ENCODE data around the gene MEGF9. TPM values are rescaled to one million over a fixed set of nuclear protein-coding genes. Genes with fewer than 3 reads are reported as not detected.
A peak's percentile ranks its signal among the peaks of the same experiment; 100 is the strongest.

MEGF9 gene
- total RNA-seq, 3 donors from 2014 or later (not counting 1 experiment from before 2014, with no cell fraction given) = 17.5 to 25.9 (median 22.3) TPM

DNA sequence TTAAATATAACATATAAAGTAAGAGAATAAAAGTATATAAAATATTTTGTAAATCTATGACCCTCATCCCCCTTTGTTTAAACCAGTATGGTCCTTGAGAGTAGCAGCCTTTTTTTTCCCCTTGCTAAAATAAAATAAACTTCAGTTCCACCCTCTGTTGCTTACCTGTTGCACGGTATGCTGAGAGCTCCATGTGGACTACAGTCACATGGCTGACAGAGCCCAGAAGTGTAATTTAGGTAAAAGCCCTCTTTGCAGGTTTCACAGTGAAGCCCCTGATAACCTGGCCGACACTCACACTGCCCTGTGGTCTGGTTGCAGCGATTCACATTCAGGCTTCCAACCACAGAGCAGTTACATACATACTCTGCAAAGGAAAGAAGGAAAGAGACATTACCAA, 55.1 kb downstream of the MEGF9 start:
- no peak overlapping the region for H3K4me3 ChIP-seq (ENCODE audit: low read length)
- no peak for DNase-seq
- H3K27ac ChIP-seq (ENCODE audit: low read length) = no peak overlapping the region
- no peaks in the 10 kb centered on the region for H3K36me3 Mint-ChIP-seq
- TF ChIP-seq, protein P1, sequence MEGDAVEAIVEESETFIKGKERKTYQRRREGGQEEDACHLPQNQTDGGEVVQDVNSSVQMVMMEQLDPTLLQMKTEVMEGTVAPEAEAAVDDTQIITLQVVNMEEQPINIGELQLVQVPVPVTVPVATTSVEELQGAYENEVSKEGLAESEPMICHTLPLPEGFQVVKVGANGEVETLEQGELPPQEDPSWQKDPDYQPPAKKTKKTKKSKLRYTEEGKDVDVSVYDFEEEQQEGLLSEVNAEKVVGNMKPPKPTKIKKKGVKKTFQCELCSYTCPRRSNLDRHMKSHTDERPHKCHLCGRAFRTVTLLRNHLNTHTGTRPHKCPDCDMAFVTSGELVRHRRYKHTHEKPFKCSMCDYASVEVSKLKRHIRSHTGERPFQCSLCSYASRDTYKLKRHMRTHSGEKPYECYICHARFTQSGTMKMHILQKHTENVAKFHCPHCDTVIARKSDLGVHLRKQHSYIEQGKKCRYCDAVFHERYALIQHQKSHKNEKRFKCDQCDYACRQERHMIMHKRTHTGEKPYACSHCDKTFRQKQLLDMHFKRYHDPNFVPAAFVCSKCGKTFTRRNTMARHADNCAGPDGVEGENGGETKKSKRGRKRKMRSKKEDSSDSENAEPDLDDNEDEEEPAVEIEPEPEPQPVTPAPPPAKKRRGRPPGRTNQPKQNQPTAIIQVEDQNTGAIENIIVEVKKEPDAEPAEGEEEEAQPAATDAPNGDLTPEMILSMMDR (IDR thresholded peaks at IDR 0.05) = no peak
- 42% methylated on average over 3 of the region's 3 CpGs for WGBS (ENCODE audit: insufficient coverage)
- H3K27me3 Mint-ChIP-seq (ENCODE audit: low read depth in 2 of 2) = no peaks in the 10 kb centered on the region
- H3K27ac Mint-ChIP-seq = peak overlapping the region in 1 of 2 donors; percentile 31
- no peaks in the 10 kb centered on the region for H3K4me1 ChIP-seq (ENCODE audit: control insufficient read depth, insufficient read depth, low read length)
- H3K9me3 ChIP-seq (ENCODE audit: control insufficient read depth, insufficient read depth, low read length) = no peaks in the 10 kb centered on the region
- H3K27me3 ChIP-seq (ENCODE audit: control insufficient read depth, insufficient read depth, low read length) = no peaks in the 10 kb centered on the region
- ATAC-seq = peak in 1 of 3 donors; percentile 25
- no peak overlapping the region for H3K4me3 Mint-ChIP-seq
- intact Hi-C loops (cut with micrococcal nuclease) = no loop called here
- H3K9me3 Mint-ChIP-seq = no peaks in the 10 kb centered on the region
- H3K36me3 ChIP-seq (ENCODE audit: control insufficient read depth, insufficient read depth, low read length) = no peaks in the 10 kb centered on the region
- H3K4me1 Mint-ChIP-seq = peaks cover 37 to 39% of the 10 kb centered on the region in 2 donors

DNA sequence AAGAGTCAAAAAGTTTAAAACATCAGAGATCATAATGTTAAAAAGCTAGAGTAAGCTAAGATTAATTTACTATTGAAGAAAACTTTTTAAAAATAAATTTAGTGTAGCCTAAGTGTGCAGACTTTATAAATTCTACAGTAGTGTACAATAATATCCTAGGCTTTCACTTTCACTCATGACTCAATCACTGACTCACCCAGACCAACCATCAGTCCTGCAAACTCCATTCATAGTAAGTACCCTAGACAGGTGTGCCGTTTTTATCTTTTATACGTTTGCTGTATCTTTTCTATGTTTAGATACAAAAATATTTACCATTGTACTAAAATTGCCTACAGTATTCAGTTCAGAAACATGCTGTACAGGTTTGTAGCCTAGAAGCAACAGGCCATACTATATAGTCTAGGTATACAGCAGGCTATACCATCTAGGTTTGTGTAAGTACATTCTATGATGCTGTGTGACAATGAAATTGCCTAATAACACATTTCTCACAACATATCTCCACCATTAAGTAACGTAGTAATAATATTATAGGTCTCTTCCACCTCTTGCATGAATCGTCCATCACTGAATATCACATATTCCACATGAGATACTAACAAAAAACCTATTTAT, 59.2 kb downstream of the MEGF9 start:
- Histone ChIP-seq H3K9me3 (ENCODE audit: control insufficient read depth, insufficient read depth, low read length) (no peaks in the 10 kb centered on the region), H3K36me3 (ENCODE audit: control insufficient read depth, insufficient read depth, low read length) (no peaks in the 10 kb centered on the region), H3K27me3 (ENCODE audit: control insufficient read depth, insufficient read depth, low read length) (no peaks in the 10 kb centered on the region), H3K4me1 (ENCODE audit: control insufficient read depth, insufficient read depth, low read length) (no peaks in the 10 kb centered on the region), H3K27ac (ENCODE audit: low read length) (no peak overlapping the region), H3K4me3 (ENCODE audit: low read length) (no peak overlapping the region)
- intact Hi-C loops (cut with micrococcal nuclease) = no loop called here
- TF ChIP-seq, protein P1 (IDR thresholded peaks at IDR 0.05) = no peak
- Mint-ChIP-seq H3K36me3 (no peaks in the 10 kb centered on the region), H3K4me1 (peaks cover 6 to 19% of the 10 kb centered on the region in 2 donors), H3K27me3 (ENCODE audit: low read depth in 2 of 2) (no peaks in the 10 kb centered on the region), H3K27ac (no peak overlapping the region), H3K9me3 (no peaks in the 10 kb centered on the region), H3K4me3 (no peak overlapping the region)
- no peak for DNase-seq
- 100% methylated on average over 2 of the region's 4 CpGs for WGBS (ENCODE audit: insufficient coverage)
- ATAC-seq = no peak

- Mint-ChIP-seq H3K27me3 (ENCODE audit: low read depth in 2 of 2) (no peaks in the 10 kb centered on the region), H3K36me3 (no peaks in the 10 kb centered on the region), H3K9me3 (no peaks in the 10 kb centered on the region), H3K27ac (no peak overlapping the region), H3K4me1 (peaks cover 0 to 12% of the 10 kb centered on the region in 2 donors), H3K4me3 (no peak overlapping the region)
- WGBS (ENCODE audit: insufficient coverage) = 100% methylated on average over 3 of the region's 4 CpGs
- TF ChIP-seq, protein P1 (IDR thresholded peaks at IDR 0.05) = no peak
- intact Hi-C loops (cut with micrococcal nuclease) = no loop called here
- ATAC-seq (no peak), DNase-seq (no peak)
- no peak overlapping the region for H3K4me3 ChIP-seq (ENCODE audit: low read length)
- no peaks in the 10 kb centered on the region for H3K4me1 ChIP-seq (ENCODE audit: control insufficient read depth, insufficient read depth, low read length)
- no peak overlapping the region for H3K27ac ChIP-seq (ENCODE audit: low read length)
- no peaks in the 10 kb centered on the region for H3K9me3 ChIP-seq (ENCODE audit: control insufficient read depth, insufficient read depth, low read length)
- no peaks in the 10 kb centered on the region for H3K36me3 ChIP-seq (ENCODE audit: control insufficient read depth, insufficient read depth, low read length)
- no peaks in the 10 kb centered on the region for H3K27me3 ChIP-seq (ENCODE audit: control insufficient read depth, insufficient read depth, low read length)
Measured at GRCh38 chr9:120654272-120654671, 60.0 kb downstream of the MEGF9 start.

DNA sequence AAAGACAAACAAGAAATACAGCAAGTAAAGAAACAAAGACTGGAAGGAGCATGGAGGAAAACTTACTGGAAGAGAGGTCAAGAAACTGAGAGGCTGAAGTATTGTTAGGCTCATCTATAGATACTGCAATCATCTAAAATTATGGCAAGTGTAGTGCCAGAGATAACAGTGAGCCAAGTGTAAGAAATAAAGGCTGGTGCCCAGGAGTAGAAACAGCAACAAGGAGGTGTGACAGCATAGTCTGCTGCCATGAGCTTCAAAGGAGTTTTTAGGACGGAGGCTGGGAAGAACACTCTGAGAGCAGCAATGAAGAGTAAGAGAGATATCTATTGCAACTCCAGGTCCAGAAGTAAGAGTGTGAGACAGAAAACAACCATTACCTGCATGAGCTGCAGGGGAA, 60.5 kb downstream of the MEGF9 start:
- no peak overlapping the region for H3K4me3 ChIP-seq (ENCODE audit: low read length)
- Mint-ChIP-seq H3K27ac (no peak overlapping the region), H3K27me3 (ENCODE audit: low read depth in 2 of 2) (no peaks in the 10 kb centered on the region), H3K36me3 (no peaks in the 10 kb centered on the region), H3K4me3 (no peak overlapping the region), H3K4me1 (peaks cover 0 to 10% of the 10 kb centered on the region in 2 donors), H3K9me3 (no peaks in the 10 kb centered on the region)
- ATAC-seq (no peak), DNase-seq (no peak)
- no peaks in the 10 kb centered on the region for H3K36me3 ChIP-seq (ENCODE audit: control insufficient read depth, insufficient read depth, low read length)
- no peaks in the 10 kb centered on the region for H3K9me3 ChIP-seq (ENCODE audit: control insufficient read depth, insufficient read depth, low read length)
- TF ChIP-seq, protein P1 (IDR thresholded peaks at IDR 0.05) = no peak
- no peaks in the 10 kb centered on the region for H3K27me3 ChIP-seq (ENCODE audit: control insufficient read depth, insufficient read depth, low read length)
- no peaks in the 10 kb centered on the region for H3K4me1 ChIP-seq (ENCODE audit: control insufficient read depth, insufficient read depth, low read length)
- no peak overlapping the region for H3K27ac ChIP-seq (ENCODE audit: low read length)
- intact Hi-C loops (cut with micrococcal nuclease) = no loop called here
- whole genome bisulfite sequencing (ENCODE audit: insufficient coverage) = 100% methylated on average over 1 of the region's 1 CpG

All from natural killer cell (primary cell).